GM12872 (cell line): ENCODE measurements around the gene GPR108.

Source experiments
- CTCF ChIP-seq: IDR thresholded peaks from 3 replicates; pipeline ENCODE4 v1.5.1; 2011; ENCODE audit warnings: low read depth, mild to moderate bottlenecking, low read length, moderate library complexity; ENCODE audit not compliant: insufficient read depth

Gene GPR108

GRCh38 chr19:6712692-6713670, 24.4 kb downstream of the GPR108 start:
- no peak for TF ChIP-seq CTCF

- TF ChIP-seq CTCF: no peak
Observed at GRCh38 chr19:6712231-6712630, 25.1 kb downstream of the GPR108 start.

- no peak for TF ChIP-seq CTCF
Observed at GRCh38 chr19:6711605-6712004, 25.8 kb downstream of the GPR108 start.

- no peak for TF ChIP-seq CTCF
Observed at GRCh38 chr19:6711078-6711361, 26.4 kb downstream of the GPR108 start.

- 0 out of 3 replicates have a peak, but pooled peaks have one; percentile 9 for TF ChIP-seq CTCF
Observed at GRCh38 chr19:6710273-6711077, 26.9 kb downstream of the GPR108 start.

- TF ChIP-seq CTCF: no peak
Observed at GRCh38 chr19:6709549-6709948, 27.8 kb downstream of the GPR108 start.

GRCh38 chr19:6708346-6708745, 29.0 kb downstream of the GPR108 start:
- TF ChIP-seq CTCF: no peak
